Calu3 (cell line): ENCODE data around the gene CELSR1. TPM values are rescaled to one million over a fixed set of nuclear protein-coding genes. Genes with fewer than 3 reads are reported as not detected.

Experiments used
- BruUV-seq: library from RNA; stranded (reverse); fragments of 400-500 nt; replicated peaks from 2 replicates; lab custom pipeline; 2021; lab: Mats Ljungman, UMichigan
- CTCF ChIA-PET: fragments of 300-600 bp; sonication (Branson Sonifier 250); formaldehyde crosslinking; loops from one replicate; lab custom pipeline; 2022; ENCODE audit warnings: antibody characterized with exemption; lab: Charles Lee
- DNase-seq: peaks from one replicate; pipeline ENCODE4 v3.0.0; 2022
- H3K27ac Mint-ChIP-seq: one replicate; pipeline ENCODE4 v1.8.0; 2022; ENCODE audit warnings: mixed read lengths; ENCODE audit not compliant: unreplicated experiment
- H3K27me3 Mint-ChIP-seq: one replicate; pipeline ENCODE4 v1.8.0; 2022; ENCODE audit warnings: mixed read lengths; ENCODE audit not compliant: unreplicated experiment
- H3K36me3 Mint-ChIP-seq: one replicate; pipeline ENCODE4 v1.8.0; 2022; ENCODE audit warnings: mild to moderate bottlenecking, moderate library complexity, mixed read lengths; ENCODE audit not compliant: insufficient read depth, unreplicated experiment
- H3K4me1 Mint-ChIP-seq: one replicate; pipeline ENCODE4 v1.8.0; 2022; ENCODE audit warnings: mild to moderate bottlenecking, low read depth, mixed read lengths; ENCODE audit not compliant: unreplicated experiment
- H3K4me3 Mint-ChIP-seq: one replicate; pipeline ENCODE4 v1.8.0; 2022; ENCODE audit warnings: mild to moderate bottlenecking, low read depth, moderate library complexity, mixed read lengths; ENCODE audit not compliant: unreplicated experiment
- H3K9me3 Mint-ChIP-seq: one replicate; pipeline ENCODE4 v1.8.0; 2022; ENCODE audit warnings: low read depth, mixed read lengths; ENCODE audit not compliant: unreplicated experiment
- CTCF ChIP-seq: fragments of 200-600 bp; IDR thresholded peaks from one replicate; pipeline ENCODE4 v1.8.0; 2022; ENCODE audit warnings: antibody characterized with exemption; ENCODE audit not compliant: unreplicated experiment
- intact Hi-C: fragments of 100-400 bp; cut with micrococcal nuclease; formaldehyde crosslinking; loops from one replicate; pipeline ENCODE4 v1.10.0; 2022; ENCODE audit not compliant: unreplicated experiment
- total RNA-seq: library from RNA; stranded (reverse); gene quantifications from 2 replicates; pipeline ENCODE4 v1.2.3, GENCODE V29; 2022

The CELSR1 gene
- total RNA-seq, 1 experiment from 2014 or later = 45.5 TPM

DNA sequence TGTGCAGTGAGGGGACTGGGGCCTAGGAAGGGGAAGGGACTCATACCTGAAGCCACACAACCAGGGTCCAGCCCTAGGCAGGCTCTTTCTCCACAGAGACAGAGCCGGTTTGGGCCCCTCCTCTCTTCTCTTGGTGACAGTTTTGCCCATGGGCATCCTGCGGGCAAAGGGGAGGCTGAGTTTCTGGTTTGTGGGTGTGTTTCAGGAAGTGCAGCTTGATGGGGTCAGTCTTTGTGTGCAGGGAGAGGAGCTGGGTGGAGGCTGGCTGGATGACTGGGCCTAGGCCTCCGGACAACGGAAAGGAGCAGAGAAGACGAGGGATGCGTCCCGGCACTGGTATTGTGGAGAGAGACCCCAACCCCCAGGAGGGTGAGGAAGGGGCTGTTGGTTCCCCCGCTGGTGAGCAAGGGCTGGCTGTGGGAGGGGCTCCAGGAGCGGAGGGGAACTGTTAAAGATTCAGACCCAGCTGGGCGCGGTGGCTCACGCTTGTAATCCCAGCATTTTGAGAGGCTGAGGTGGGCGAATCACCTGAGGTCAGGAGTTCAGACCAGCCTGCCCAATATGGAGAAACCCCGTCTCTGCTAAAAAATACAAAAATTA, 23.4 kb upstream of the CELSR1 start:
- CTCF ChIA-PET = no interaction called here
- Mint-ChIP-seq H3K27ac (no peak overlapping the region), H3K4me3 (no peak overlapping the region), H3K4me1 (peaks cover 14% of the 10 kb centered on the region), H3K36me3 (peaks cover 4% of the 10 kb centered on the region), H3K27me3 (peaks cover 14% of the 10 kb centered on the region), H3K9me3 (no peaks in the 10 kb centered on the region)
- intact Hi-C loops = loop anchor here (10.0 kb wide), 1 partner anchor 104 kb away; no protein-coding TSS in a partner anchor
- no peak for DNase-seq
- no TSS peak for BruUV-seq
- no peak for TF ChIP-seq CTCF

DNA sequence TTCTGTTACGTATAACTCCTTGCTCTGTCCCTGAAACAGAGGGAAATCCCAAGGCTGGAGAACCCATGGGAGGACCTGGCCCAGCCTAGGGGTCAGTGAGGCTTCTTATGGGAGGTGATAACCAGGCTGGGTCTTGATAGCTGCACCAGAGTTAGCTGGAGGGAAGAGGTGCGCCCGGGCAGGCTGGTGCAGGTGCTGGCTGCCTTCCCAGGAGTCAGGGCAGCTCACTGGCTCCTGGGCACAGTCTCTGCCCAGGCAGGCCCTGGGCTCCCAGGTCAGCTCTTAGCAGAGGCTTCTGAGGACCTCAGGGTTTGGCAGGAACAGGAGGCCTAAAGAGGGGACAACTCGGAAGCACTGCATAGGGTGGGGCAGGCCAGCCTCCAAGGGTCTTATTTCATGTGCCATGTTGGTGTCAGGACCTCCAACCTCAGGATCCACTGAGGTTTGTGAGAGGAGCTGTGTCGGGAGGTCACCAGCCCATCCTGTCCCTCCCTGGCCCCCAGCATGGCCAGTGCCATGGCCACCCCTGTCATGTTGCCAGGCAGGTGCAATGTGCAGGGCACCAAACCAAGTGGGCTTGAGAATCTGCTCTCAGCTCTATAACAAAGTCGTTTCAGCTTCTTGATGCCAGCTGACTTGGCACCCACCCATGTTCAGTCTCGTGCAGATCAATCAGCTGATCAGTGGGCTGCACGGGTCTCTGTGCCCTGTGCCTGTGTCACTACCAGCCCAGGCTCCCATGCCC, 20.5 kb upstream of the CELSR1 start:
- Mint-ChIP-seq H3K9me3 (peaks cover 2% of the 10 kb centered on the region), H3K4me3 (no peak overlapping the region), H3K4me1 (peaks cover under 1% of the 10 kb centered on the region), H3K27ac (no peak overlapping the region), H3K27me3 (peaks cover 34% of the 10 kb centered on the region), H3K36me3 (no peaks in the 10 kb centered on the region)
- no TSS peak for BruUV-seq
- CTCF ChIA-PET = no interaction called here
- TF ChIP-seq CTCF = no peak
- no peak for DNase-seq
- intact Hi-C loops = no loop called here

DNA sequence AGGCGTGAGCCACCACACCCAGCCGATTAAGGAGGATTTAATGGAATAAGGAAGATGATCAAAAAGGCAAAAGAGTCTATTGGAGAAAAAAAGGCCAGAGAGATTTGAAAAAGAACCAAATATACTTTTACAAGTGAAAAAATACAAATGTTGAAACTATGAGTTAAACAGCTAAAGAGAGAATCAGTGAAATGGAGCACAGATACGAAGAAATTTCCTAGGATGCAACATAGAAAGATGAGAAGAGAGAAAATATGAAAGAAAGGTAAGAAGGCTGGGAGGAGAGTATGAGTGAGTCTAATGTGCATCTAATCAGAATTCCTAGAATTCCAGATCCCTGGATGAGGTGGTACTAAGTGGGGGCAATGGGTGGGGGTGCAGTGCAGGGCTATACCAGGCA, 19.4 kb upstream of the CELSR1 start:
- intact Hi-C loops = no loop called here
- Mint-ChIP-seq H3K4me1 (no peaks in the 10 kb centered on the region), H3K4me3 (no peak overlapping the region), H3K27me3 (peaks cover 34% of the 10 kb centered on the region), H3K9me3 (peaks cover 2% of the 10 kb centered on the region), H3K27ac (no peak overlapping the region), H3K36me3 (no peaks in the 10 kb centered on the region)
- BruUV-seq = no TSS peak
- no peak for DNase-seq
- TF ChIP-seq CTCF = no peak
- CTCF ChIA-PET = no interaction called here

DNA sequence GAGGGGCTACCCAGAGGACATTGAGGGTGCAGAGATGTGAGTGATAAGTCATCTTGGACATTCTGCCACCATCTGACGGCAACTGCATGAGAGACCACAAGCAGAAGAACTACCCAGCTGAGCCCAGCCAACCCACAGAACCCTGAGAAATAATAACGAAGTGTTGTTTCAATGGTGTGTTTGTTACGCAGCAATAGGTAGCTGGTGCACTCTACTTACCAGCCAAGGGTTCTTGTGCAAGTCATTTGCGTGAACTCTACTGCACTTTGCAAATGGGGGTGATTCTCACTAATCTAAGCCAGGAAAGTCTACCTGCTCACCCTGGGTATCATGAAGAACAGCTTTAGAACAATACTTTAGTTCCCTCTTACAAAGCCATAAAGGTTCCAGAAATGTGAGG, 15.8 kb upstream of the CELSR1 start:
- Mint-ChIP-seq H3K36me3 (no peaks in the 10 kb centered on the region), H3K27ac (no peak overlapping the region), H3K27me3 (peaks cover 34% of the 10 kb centered on the region), H3K4me3 (no peak overlapping the region), H3K9me3 (peaks cover 2% of the 10 kb centered on the region), H3K4me1 (peaks cover 10% of the 10 kb centered on the region)
- TF ChIP-seq CTCF = no peak
- no TSS peak for BruUV-seq
- CTCF ChIA-PET = no interaction called here
- DNase-seq = no peak
- intact Hi-C loops = no loop called here
